PFSK-1 (cell line): ENCODE results near the gene FOXO4.

Experiments
- POLR2AphosphoS5 ChIP-seq: IDR thresholded peaks from 2 replicates; pipeline ENCODE4 v1.6.1; 2012; ENCODE audit warnings: low read depth, mild to moderate bottlenecking, control low read depth, low read length, moderate library complexity
- SIN3A ChIP-seq: IDR thresholded peaks from 2 replicates; pipeline ENCODE4 v1.6.1; 2012; ENCODE audit warnings: mild to moderate bottlenecking, low read length, moderate library complexity, borderline replicate concordance; ENCODE audit not compliant: insufficient read depth
- TAF1 ChIP-seq: IDR thresholded peaks from 2 replicates; pipeline ENCODE4 v1.6.1; 2012; ENCODE audit warnings: low read length, control low read depth, borderline replicate concordance; ENCODE audit not compliant: insufficient read depth
- TF ChIP-seq, protein P1 (sequence below), 2 experiments: IDR thresholded peaks; 2 replicates each; pipeline versions ENCODE4 v1.6.1 to v1.8.0; 2011 to 2012; ENCODE audit warnings: low read depth in 2 of 2, low read length in 2 of 2, control low read depth in 1 of 2, inconsistent platforms in 1 of 2, mild to moderate bottlenecking in 1 of 2, moderate library complexity in 1 of 2; ENCODE audit not compliant: insufficient read depth in 1 of 2

DNA sequence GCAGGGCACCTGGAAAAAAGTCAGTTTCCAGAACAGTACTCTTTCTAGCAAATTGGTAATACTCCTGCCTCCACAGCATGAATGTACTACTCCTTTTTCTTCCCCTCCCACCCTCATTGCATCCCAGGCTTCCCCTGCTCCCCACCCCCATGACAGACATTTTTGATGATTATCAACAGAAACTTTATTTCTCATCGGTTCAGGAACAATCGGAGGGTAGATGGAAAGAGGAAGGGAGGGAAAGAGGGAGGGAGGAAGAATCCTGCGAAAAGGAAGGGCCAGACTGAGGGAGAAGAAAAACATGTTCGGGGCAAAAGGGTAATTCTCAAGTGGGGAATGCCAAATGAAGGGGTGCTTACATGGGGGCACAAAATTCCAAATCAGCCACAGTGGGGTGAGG lies 11.6 kb downstream of the FOXO4 start:
- no peak for TF ChIP-seq POLR2AphosphoS5
- no peak for TF ChIP-seq TAF1
- TF ChIP-seq SIN3A = no peak
- TF ChIP-seq, protein P1, sequence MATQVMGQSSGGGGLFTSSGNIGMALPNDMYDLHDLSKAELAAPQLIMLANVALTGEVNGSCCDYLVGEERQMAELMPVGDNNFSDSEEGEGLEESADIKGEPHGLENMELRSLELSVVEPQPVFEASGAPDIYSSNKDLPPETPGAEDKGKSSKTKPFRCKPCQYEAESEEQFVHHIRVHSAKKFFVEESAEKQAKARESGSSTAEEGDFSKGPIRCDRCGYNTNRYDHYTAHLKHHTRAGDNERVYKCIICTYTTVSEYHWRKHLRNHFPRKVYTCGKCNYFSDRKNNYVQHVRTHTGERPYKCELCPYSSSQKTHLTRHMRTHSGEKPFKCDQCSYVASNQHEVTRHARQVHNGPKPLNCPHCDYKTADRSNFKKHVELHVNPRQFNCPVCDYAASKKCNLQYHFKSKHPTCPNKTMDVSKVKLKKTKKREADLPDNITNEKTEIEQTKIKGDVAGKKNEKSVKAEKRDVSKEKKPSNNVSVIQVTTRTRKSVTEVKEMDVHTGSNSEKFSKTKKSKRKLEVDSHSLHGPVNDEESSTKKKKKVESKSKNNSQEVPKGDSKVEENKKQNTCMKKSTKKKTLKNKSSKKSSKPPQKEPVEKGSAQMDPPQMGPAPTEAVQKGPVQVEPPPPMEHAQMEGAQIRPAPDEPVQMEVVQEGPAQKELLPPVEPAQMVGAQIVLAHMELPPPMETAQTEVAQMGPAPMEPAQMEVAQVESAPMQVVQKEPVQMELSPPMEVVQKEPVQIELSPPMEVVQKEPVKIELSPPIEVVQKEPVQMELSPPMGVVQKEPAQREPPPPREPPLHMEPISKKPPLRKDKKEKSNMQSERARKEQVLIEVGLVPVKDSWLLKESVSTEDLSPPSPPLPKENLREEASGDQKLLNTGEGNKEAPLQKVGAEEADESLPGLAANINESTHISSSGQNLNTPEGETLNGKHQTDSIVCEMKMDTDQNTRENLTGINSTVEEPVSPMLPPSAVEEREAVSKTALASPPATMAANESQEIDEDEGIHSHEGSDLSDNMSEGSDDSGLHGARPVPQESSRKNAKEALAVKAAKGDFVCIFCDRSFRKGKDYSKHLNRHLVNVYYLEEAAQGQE (IDR thresholded peaks at IDR 0.05; ENCODE audit: insufficient read depth in 1 of 2, low read depth in 2 of 2, low read length in 2 of 2) = no peak
